Activated CD8-positive, alpha-beta memory T cell treated with anti-CD3 and anti-CD28 coated beads, Interleukin-2, amount 10 ng/mL, durations not matched to agents 7 days and 5 days (primary cell): ENCODE results near the gene GLT6D1. TPM values are rescaled to one million over a fixed set of nuclear protein-coding genes. Genes with fewer than 3 reads are reported as not detected.

ENCODE experiments used
- ATAC-seq: fragments of 150-1000 bp; cut with Tn5 transposase; one replicate; pipeline ENCODE4 v1.10.0; 2021; ENCODE audit warnings: moderate library complexity
- CTCF ChIA-PET: fragments of 350-600 bp; sonication (Branson Sonifier 250); formaldehyde crosslinking; loops from one replicate; lab custom pipeline; 2021; ENCODE audit warnings: antibody characterized with exemption; lab: Charles Lee
- DNase-seq: peaks from one replicate; pipeline ENCODE4 v3.0.0-alpha.2; 2020
- H3K27ac Mint-ChIP-seq: one replicate; pipeline ENCODE4 v1.8.0; 2021; ENCODE audit warnings: mild to moderate bottlenecking, mixed read lengths
- H3K27me3 Mint-ChIP-seq: one replicate; pipeline ENCODE4 v1.8.0; 2021; ENCODE audit warnings: mixed read lengths
- H3K36me3 Mint-ChIP-seq: one replicate; pipeline ENCODE4 v1.8.0; 2021; ENCODE audit warnings: mild to moderate bottlenecking, mixed read lengths
- H3K4me1 Mint-ChIP-seq: one replicate; pipeline ENCODE4 v1.8.0; 2021; ENCODE audit warnings: mixed read lengths
- H3K4me3 Mint-ChIP-seq: one replicate; pipeline ENCODE4 v1.8.0; 2021; ENCODE audit warnings: mild to moderate bottlenecking, moderate library complexity, mixed read lengths
- H3K9me3 Mint-ChIP-seq: one replicate; pipeline ENCODE4 v1.8.0; 2022; ENCODE audit warnings: low read depth, mixed read lengths
- total RNA-seq, 2 experiments: library from RNA; stranded (reverse); gene quantifications; one replicate each; pipeline ENCODE4 v1.2.3, GENCODE V29; 2021

GLT6D1 gene
- total RNA-seq, 2 experiments from 2014 or later = not detected

DNA sequence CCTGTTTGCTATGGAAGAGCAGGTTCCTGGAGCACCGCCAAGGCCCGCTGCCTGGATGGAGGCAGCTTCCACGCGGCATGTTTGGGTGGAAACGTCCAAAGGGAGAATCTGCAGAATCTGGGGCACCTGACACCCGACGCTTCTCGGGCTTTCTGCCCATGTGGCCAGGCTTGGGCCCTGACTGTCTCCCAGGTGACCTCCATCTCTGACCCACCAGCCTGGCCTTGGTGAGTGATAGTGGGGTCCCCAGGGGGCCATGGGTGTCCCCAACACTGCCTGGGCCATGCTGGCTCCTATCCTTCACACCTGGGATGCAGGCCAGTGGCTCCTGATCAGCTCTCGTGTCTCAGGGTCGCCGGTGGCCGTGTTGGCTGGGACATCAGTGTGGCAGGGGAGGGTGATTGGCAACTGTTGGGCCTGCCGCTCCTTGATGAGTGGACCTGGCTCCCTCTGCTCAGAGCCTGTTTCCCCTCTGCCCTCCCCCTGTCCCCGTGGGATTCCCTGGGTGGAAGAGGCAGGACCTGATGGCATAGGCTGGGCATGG lies 34.0 kb downstream of the GLT6D1 start:
- peak; percentile 22 for DNase-seq
- Mint-ChIP-seq H3K9me3 (no peaks in the 10 kb centered on the region), H3K27me3 (peaks cover 3% of the 10 kb centered on the region), H3K4me1 (no peaks in the 10 kb centered on the region), H3K4me3 (no peak overlapping the region), H3K27ac (no peak overlapping the region), H3K36me3 (no peaks in the 10 kb centered on the region)
- no peak for ATAC-seq
- CTCF ChIA-PET = interaction anchor here (2.4 kb wide), 1 partner anchor 9 kb away, joined by 7 read pairs; no protein-coding TSS in a partner anchor

DNA sequence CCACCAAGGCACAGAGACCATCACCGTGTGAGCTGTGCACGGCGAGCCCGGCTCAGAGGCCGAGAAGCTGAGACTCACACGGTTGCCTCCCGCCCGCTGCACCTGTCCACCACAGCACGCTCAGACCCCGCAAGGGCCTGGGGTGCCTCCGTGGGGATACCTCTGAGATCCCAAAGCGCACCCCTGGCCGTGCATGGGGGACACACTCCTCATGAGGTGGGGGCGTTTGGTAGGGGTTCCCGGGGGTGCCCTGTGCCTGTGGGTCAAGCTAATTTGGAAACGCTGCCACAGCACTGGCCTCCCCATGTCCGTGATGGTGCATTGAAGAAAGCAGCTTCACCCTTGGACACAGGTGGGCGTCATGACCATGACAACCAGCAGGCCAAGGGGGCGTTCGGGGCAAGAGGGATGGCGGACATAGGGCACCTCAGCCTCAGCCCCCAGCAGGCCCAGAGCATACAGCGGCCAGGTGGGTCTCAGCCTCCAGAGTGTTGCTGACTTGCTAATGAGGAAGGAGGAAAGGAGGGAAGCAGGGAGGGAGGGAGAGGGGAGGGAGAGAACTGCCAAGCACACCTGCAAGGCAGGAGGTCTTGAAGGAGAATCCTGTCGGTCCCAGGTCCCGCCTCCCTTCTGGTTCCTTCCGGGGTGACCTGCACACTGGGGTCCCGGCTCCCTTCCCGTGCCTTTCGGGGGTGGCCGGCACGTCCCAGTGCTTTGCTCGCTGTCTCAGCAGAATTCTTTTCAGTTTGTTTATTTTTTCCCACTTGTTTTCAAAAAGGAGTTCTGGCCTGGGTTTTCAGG lies 34.7 kb downstream of the GLT6D1 start:
- Mint-ChIP-seq H3K4me3 (no peak overlapping the region), H3K36me3 (no peaks in the 10 kb centered on the region), H3K9me3 (no peaks in the 10 kb centered on the region), H3K4me1 (no peaks in the 10 kb centered on the region), H3K27me3 (peaks cover 8% of the 10 kb centered on the region), H3K27ac (no peak overlapping the region)
- ATAC-seq (no peak), DNase-seq (peak; percentile 36)
- CTCF ChIA-PET = interaction anchor here (1.4 to 2.4 kb wide), 2 partner anchors 9 to 259 kb away, joined by 3 to 7 read pairs; no protein-coding TSS in a partner anchor

DNA sequence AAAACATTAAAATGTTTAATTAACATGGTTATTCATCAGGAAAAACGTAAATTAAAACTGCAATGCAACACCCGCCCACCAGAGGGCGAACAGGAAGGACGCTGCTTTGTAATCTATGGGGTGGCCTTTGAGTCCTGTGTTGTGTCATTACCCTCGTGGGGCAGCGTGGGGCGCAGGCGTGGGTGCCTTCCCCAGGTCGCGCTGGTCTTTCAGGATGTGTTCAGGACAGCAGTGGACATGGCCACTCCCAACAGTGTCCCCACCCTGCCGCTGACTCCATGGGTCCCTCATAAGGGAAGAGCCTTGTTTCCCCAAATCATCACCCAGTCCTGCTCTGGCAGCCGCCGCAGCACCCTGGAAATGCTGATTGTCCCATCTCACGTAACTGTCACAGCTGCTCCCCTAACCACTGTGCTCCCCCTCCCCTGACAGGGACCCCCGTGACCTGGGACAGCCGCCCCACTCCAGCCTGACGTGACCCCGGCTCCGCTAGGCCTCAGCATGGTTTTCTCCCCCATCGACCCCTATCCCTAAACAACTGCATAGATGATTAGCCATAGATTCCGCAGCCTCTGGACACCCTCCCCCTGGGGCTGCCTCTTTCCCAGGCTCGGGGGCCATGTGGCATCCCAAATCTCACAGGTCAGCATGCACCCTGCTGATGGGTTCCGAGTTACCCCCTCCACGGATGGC lies 36.4 kb downstream of the GLT6D1 start:
- H3K9me3 Mint-ChIP-seq = no peaks in the 10 kb centered on the region
- H3K36me3 Mint-ChIP-seq = no peaks in the 10 kb centered on the region
- peaks cover 17% of the 10 kb centered on the region for H3K27me3 Mint-ChIP-seq
- DNase-seq (peak; percentile 68), ATAC-seq (peak; percentile 57)
- CTCF ChIA-PET = interaction anchor here (1.1 to 2.4 kb wide), 6 partner anchors 7 to 583 kb away, joined by 3 to 7 read pairs (median 4); no protein-coding TSS in a partner anchor
- no peak overlapping the region for H3K4me3 Mint-ChIP-seq
- H3K27ac Mint-ChIP-seq = no peak overlapping the region
- H3K4me1 Mint-ChIP-seq = no peaks in the 10 kb centered on the region

DNA sequence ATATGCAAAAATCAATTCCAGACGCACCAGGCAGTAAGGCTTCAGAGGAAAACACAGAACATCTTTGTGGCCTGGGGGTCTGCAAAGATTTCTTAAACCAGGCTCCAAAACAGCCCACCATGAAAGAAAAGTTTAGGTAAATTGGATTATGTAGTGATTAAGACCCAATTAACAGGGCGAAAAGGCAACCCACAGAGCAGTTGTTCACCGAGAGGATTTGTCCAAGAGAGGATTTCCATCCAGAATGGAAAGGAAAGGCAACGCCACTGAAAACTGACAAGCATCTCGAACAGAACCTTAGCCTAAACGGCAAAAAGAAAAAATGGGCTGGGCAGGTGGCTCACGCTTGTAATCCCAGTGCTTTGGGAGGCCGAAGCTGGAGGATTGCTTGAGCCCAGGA lies 37.4 kb downstream of the GLT6D1 start:
- no peak overlapping the region for H3K27ac Mint-ChIP-seq
- CTCF ChIA-PET = interaction anchor here (1.1 to 1.9 kb wide), 2 partner anchors 12 to 98 kb away, joined by 3 to 5 read pairs; no protein-coding TSS in a partner anchor
- no peaks in the 10 kb centered on the region for H3K9me3 Mint-ChIP-seq

DNA sequence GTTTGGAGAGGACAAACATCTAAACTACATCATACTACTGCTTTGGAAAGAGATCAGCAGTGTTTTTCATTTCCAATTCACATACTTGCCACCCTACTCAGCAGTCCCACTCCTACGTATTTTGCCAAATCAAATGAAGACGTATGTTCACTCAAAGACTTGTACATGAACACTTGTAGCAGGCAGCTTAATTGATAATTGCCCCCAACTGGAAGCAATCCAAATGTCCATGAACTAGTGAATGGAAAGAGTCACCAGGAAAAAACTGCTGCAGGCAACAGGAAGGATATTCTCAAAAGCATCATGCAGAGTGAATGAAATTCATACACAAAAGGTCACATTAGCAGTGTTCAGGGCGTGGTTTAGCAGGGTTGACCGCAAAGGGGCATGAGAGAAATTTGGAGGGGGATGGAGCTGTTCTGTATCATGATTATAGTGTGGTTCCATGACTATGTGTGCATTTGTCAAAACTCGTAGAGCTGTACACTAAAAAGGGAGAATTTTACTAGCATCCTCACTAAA lies 39.0 kb downstream of the GLT6D1 start:
- Mint-ChIP-seq H3K4me3 (no peak overlapping the region), H3K9me3 (no peaks in the 10 kb centered on the region), H3K27me3 (peaks cover 29% of the 10 kb centered on the region), H3K36me3 (no peaks in the 10 kb centered on the region), H3K4me1 (no peaks in the 10 kb centered on the region), H3K27ac (no peak overlapping the region)
- ATAC-seq (no peak), DNase-seq (no peak)
- CTCF ChIA-PET = interaction anchor here (1.5 kb wide), 1 partner anchor 9 kb away, joined by 3 read pairs; no protein-coding TSS in a partner anchor

More for the DNA sequence above, 37.4 kb downstream of the GLT6D1 start:
- no peak for ATAC-seq
- H3K4me3 Mint-ChIP-seq = no peak overlapping the region
- DNase-seq = no peak
- H3K4me1 Mint-ChIP-seq = no peaks in the 10 kb centered on the region
- H3K36me3 Mint-ChIP-seq = no peaks in the 10 kb centered on the region
- H3K27me3 Mint-ChIP-seq = peaks cover 20% of the 10 kb centered on the region

DNA sequence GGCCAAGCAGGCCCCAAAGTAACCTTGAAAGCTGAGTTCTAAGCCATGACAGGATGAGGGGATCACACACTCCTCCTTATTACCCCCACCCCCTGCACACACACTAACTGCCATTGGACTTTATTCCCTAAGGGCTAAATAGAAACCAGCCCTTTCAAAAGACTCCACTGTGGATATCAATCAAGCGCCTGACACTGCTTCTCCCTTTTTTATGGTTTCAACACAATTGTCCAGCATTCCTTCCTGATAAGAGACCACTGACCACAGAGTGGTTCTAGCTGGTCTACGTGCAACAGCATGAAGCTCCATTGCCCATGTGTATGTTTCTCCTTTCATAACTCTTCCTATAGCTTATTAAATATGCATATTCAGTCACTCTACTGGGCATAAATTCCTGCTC lies 43.1 kb downstream of the GLT6D1 start:
- H3K27me3 Mint-ChIP-seq = peaks cover 32% of the 10 kb centered on the region
- CTCF ChIA-PET = interaction anchor here (2.2 kb wide), 1 partner anchor 8 kb away, joined by 7 read pairs; no protein-coding TSS in a partner anchor
- DNase-seq (no peak), ATAC-seq (no peak)
- no peaks in the 10 kb centered on the region for H3K4me1 Mint-ChIP-seq
- H3K36me3 Mint-ChIP-seq = no peaks in the 10 kb centered on the region
- H3K4me3 Mint-ChIP-seq = no peak overlapping the region
- H3K9me3 Mint-ChIP-seq = no peaks in the 10 kb centered on the region
- no peak overlapping the region for H3K27ac Mint-ChIP-seq

DNA sequence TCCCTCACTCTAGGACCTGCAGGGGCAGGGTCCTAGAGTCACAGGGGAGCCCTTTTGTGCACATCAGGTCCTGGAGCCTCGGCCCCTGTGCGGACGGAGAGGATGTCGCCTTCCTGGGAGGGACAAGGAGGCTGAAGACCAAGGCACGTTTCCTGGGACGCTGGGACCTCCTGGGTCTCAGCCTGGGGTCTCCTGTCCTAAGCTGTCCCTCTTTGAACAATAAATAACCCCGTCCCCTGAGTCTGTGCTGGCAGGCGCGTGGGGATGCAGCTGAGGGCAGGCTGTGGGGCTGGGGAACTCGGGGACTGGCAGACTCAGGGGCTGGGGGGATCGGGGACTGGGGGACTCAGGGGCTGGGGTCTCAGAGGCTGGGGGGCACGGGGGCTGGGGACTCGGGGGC lies 46.7 kb downstream of the GLT6D1 start:
- CTCF ChIA-PET = no interaction called here
- DNase-seq = no peak

DNA sequence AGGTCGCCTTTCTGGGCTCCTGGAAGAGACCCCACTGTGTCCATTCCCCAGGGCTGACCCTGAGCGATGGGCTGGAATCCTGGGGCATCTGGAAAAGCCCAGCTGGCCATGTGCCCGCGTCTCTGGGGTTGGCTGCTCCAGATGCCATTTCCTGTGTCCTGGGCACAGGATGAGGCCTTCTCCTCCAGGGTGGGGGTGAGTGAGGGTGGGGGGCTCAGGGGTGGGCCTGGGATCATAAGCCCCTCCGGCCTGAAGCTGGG lies 47.1 kb downstream of the GLT6D1 start:
- Mint-ChIP-seq H3K4me1 (no peaks in the 10 kb centered on the region), H3K27ac (no peak overlapping the region), H3K27me3 (peaks cover 12% of the 10 kb centered on the region), H3K4me3 (no peak overlapping the region), H3K36me3 (no peaks in the 10 kb centered on the region), H3K9me3 (no peaks in the 10 kb centered on the region)
- CTCF ChIA-PET = no interaction called here
- DNase-seq (no peak), ATAC-seq (no peak)

More for the DNA sequence above, 46.7 kb downstream of the GLT6D1 start:
- ATAC-seq = no peak
- Mint-ChIP-seq H3K9me3 (no peaks in the 10 kb centered on the region), H3K36me3 (no peaks in the 10 kb centered on the region), H3K4me3 (no peak overlapping the region), H3K4me1 (no peaks in the 10 kb centered on the region), H3K27ac (no peak overlapping the region), H3K27me3 (peaks cover 12% of the 10 kb centered on the region)

DNA sequence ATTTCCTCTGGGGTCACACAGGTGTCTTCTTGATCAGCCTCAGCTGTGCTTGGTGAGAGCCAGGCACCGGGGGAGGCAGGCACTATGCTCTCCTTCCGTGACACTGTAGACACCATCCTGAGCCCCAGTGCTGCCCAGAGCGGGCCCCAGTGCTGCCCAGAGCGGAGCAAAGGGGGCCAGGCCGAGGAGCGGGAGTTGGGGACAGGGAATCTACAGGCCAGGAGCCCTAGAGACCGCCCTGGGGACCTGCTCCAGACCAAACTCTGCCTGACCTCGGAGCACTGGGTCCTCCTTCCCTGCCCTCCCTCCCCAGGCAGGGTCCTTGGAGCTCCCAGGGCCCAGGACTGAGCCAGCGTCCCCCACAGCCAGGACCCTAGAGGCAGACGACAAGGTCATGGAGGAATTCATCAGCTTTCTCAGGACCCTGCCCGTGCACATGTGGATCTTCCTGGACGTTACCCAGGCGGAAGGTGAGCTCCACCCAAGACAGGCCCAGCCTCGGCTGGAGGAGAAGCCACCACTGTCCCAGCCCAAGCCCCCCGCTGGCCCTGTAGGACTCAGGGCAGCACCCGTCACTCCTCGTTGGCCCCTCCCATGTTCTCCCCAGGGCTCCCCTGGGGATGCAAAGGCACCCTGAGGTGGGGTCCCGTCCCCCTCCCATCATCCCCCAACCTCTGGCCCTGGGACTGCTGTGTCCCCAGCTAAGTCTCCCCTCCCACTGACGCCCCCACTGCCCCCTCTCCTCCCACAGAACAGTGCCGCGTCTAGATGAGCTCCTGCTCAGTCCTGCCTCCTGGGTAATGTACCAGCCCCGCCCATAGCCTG lies 47.6 kb downstream of the GLT6D1 start:
- CTCF ChIA-PET = no interaction called here
- ATAC-seq (no peak), DNase-seq (no peak)
- Mint-ChIP-seq H3K27me3 (peaks cover 10% of the 10 kb centered on the region), H3K4me1 (no peaks in the 10 kb centered on the region), H3K36me3 (no peaks in the 10 kb centered on the region), H3K9me3 (no peaks in the 10 kb centered on the region), H3K4me3 (no peak overlapping the region), H3K27ac (no peak overlapping the region)

DNA sequence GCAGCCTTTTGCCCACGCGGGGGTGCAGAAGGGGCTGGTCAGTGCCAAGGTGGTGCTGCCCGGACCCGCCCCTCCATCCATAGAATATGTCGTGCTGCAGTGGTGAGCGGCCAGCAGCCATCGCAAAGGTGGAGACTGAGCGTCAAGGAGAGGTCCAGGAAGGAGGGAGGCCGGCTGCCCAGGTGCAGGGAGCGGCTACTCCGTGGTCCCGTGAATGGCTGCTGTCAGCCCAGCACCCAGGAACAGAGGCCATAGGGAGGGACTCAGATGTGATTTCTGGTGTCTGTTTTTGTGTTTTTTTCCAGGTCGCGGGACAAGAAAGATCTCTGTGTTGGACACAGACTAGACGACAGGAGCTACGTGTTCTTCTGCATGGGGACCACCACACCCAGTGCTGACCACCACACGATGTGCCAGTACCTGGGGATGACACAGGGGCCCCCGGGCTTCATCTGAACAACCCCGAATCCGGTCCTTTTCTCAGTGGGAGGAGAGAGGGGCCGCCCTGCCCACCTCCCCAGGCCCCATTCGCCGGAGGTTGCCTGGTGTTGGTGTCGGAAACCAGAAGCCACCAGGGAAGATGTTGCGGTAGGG lies 48.8 kb downstream of the GLT6D1 start:
- H3K27ac Mint-ChIP-seq = no peak overlapping the region
- H3K9me3 Mint-ChIP-seq = no peaks in the 10 kb centered on the region
- H3K4me1 Mint-ChIP-seq = no peaks in the 10 kb centered on the region
- H3K4me3 Mint-ChIP-seq = no peak overlapping the region
- no peak for ATAC-seq
- no peaks in the 10 kb centered on the region for H3K36me3 Mint-ChIP-seq
- no peak for DNase-seq
- CTCF ChIA-PET = interaction anchor here (1.1 kb wide), 1 partner anchor 12 kb away, joined by 3 read pairs; no protein-coding TSS in a partner anchor
- H3K27me3 Mint-ChIP-seq = peaks cover 3% of the 10 kb centered on the region

DNA sequence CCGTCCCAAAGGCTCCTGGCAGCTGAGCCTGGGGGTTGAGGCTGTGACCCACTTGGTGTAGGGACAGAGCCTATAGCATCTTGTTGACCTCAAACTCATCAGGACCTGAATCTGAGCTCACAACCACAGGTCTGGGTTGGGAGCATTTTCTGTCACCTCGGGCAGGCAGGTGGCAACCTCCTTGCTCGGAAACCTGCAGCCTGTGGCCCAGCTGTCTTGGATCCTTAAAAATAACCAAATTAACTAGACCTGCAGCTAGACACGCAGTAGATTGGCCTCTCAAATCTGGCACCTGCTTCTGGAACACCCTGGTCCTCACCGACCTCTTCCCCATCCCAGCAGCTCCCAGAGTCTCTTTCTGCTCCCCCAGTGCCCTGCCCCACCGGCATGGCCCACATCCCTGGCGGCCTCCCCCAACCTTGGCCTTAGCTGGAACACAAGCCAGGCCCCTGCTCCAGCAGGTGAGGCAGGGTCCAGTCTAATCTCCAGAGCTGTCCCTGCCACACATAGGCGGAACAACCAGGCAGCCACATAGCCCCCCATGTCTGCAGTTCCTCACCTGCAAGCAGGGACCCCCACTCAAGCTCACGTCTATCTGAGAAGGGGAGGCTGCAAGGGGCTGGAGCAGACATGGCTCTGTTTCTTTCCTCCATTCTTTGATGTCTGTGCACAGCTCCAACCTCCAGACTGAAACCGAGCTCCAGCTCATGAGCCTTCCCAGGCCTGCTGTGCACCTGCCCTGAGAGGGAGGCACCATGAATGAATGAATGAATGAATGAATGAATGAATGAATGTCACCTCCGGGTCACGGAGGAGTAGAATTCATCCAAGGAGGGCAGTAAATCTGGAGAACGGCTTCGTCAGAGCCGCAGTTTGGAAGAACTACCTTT lies 49.5 kb downstream of the GLT6D1 start:
- no peak for ATAC-seq
- Mint-ChIP-seq H3K4me3 (no peak overlapping the region), H3K36me3 (no peaks in the 10 kb centered on the region), H3K9me3 (no peaks in the 10 kb centered on the region), H3K27me3 (peaks cover 2% of the 10 kb centered on the region), H3K4me1 (no peaks in the 10 kb centered on the region), H3K27ac (no peak overlapping the region)
- CTCF ChIA-PET = interaction anchor here (1.1 kb wide), 1 partner anchor 13 kb away, joined by 3 read pairs; no protein-coding TSS in a partner anchor
- DNase-seq = no peak
